ENCODE measurements around the gene EXOC3L1.

EXOC3L1 gene

DNA sequence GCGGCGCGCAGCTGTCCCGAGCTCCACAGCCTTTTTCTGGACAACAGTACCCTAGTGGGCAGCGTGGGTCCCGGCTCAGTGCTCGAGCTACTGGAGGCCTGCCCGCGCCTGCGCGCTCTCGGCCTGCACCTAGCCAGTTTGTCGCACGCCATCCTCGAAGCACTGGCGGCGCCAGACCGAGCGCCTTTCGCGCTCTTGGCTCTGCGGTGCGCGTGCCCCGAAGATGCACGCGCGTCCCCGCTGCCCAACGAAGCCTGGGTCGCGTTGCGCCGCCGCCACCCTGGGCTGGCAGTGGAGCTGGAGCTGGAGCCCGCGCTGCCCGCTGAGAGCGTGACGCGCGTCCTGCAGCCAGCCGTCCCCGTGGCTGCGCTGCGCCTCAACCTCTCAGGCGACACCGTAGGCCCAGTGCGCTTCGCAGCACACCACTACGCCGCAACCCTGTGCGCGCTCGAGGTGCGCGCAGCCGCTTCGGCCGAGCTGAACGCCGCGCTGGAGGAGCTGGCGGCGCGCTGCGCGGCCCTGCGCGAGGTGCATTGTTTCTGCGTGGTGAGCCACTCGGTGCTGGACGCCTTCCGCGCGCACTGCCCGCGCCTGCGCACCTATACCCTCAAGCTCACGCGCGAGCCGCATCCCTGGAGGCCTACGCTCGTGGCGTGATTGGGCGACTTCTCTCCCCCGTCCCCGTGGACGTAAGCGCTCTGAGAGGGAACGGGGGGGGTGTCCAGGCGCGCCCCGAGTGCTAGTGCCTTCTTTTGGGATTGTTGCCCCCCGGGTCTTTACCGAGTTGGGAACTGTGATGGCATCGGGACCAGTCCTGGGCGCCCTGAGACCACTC, 26.6 kb downstream of the EXOC3L1 start:
- TF ChIP-seq, protein P1, sequence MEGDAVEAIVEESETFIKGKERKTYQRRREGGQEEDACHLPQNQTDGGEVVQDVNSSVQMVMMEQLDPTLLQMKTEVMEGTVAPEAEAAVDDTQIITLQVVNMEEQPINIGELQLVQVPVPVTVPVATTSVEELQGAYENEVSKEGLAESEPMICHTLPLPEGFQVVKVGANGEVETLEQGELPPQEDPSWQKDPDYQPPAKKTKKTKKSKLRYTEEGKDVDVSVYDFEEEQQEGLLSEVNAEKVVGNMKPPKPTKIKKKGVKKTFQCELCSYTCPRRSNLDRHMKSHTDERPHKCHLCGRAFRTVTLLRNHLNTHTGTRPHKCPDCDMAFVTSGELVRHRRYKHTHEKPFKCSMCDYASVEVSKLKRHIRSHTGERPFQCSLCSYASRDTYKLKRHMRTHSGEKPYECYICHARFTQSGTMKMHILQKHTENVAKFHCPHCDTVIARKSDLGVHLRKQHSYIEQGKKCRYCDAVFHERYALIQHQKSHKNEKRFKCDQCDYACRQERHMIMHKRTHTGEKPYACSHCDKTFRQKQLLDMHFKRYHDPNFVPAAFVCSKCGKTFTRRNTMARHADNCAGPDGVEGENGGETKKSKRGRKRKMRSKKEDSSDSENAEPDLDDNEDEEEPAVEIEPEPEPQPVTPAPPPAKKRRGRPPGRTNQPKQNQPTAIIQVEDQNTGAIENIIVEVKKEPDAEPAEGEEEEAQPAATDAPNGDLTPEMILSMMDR (IDR thresholded peaks at IDR 0.05; ENCODE audit: low read depth, low read length) = no peak
- no peak for TF ChIP-seq MYC (IDR thresholded peaks at IDR 0.05; ENCODE audit: low read depth, low read length)
- no peak for TF ChIP-seq POLR2A (IDR thresholded peaks at IDR 0.05; ENCODE audit: extremely low read depth, insufficient read length)
- TF ChIP-seq, protein P2, sequence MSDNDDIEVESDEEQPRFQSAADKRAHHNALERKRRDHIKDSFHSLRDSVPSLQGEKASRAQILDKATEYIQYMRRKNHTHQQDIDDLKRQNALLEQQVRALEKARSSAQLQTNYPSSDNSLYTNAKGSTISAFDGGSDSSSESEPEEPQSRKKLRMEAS (IDR thresholded peaks at IDR 0.05; ENCODE audit: low read depth, low read length) = no peak
- H3K4me3 ChIP-seq (ENCODE audit: low read depth, low read length) = no peak overlapping the region
- DNase-seq (ENCODE audit: low read depth) = no peak

DNA sequence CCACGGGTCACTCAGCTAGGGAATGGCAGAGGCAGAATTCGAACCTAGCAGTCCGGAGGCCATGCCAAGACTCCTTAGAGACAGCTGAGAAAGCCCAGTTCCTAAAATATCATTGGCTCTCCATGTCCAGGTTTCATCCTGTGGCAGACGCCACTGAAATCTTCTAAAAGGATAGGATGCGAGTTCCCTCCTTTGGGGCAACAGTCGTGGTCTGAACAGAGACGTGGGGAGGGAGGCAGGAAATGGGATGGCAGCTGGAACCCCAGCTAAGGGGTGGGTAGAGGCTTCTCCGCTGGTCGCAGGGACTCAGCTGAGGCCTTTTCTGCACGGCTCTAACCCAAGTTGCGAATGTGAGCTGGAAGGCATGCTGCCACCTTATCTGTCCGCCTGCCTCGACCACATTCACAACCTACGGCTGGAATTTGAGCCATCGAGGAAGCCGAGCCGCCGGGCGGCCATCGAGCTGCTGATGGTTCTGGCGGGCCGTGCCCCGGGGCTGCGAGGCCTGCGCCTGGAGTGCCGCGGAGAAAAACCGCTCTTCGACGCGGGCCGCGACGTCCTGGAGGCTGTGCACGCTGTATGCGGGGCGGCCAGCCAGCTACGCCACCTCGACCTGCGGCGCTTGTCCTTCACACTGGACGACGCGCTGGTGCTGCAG, 27.3 kb downstream of the EXOC3L1 start:
- H3K4me3 ChIP-seq (ENCODE audit: low read depth, low read length) = no peak overlapping the region
- DNase-seq (ENCODE audit: low read depth) = no peak

DNA sequence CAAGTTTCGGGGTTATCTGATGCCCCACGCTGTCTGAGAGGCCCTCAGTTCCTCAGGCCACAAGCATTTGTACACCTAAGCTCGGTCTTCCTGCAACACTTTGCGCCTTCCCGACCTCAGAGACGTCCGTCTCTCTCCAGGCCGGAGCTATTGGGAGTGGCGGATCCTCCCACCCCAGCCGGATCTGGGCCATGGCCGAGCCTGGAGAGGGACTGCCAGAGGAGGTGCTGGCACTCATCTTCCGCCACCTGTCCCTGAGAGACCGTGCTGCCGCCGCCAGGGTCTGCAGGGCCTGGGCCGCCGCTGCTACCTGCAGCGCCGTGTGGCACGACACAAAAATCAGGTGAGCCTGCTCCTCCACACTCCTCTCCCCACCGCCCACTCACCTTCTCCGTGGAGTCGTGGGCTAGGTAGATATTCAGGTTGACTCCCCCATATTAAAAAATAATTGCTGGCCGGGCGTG, 28.3 kb downstream of the EXOC3L1 start:
- TF ChIP-seq MYC (IDR thresholded peaks at IDR 0.05; ENCODE audit: low read depth, low read length) = no peak
- TF ChIP-seq, protein P1 (IDR thresholded peaks at IDR 0.05; ENCODE audit: low read depth, low read length) = no peak
- TF ChIP-seq POLR2A (IDR thresholded peaks at IDR 0.05; ENCODE audit: extremely low read depth, insufficient read length) = no peak
- TF ChIP-seq, protein P2 (IDR thresholded peaks at IDR 0.05; ENCODE audit: low read depth, low read length) = no peak
- DNase-seq (ENCODE audit: low read depth) = no peak
- H3K4me3 ChIP-seq (ENCODE audit: low read depth, low read length) = no peak overlapping the region

More for the DNA sequence above, 27.3 kb downstream of the EXOC3L1 start:
- TF ChIP-seq, protein P2 (IDR thresholded peaks at IDR 0.05; ENCODE audit: low read depth, low read length) = no peak
- TF ChIP-seq, protein P1 (IDR thresholded peaks at IDR 0.05; ENCODE audit: low read depth, low read length) = no peak
- TF ChIP-seq MYC (IDR thresholded peaks at IDR 0.05; ENCODE audit: low read depth, low read length) (no peak), POLR2A (IDR thresholded peaks at IDR 0.05; ENCODE audit: extremely low read depth, insufficient read length) (no peak)

DNA sequence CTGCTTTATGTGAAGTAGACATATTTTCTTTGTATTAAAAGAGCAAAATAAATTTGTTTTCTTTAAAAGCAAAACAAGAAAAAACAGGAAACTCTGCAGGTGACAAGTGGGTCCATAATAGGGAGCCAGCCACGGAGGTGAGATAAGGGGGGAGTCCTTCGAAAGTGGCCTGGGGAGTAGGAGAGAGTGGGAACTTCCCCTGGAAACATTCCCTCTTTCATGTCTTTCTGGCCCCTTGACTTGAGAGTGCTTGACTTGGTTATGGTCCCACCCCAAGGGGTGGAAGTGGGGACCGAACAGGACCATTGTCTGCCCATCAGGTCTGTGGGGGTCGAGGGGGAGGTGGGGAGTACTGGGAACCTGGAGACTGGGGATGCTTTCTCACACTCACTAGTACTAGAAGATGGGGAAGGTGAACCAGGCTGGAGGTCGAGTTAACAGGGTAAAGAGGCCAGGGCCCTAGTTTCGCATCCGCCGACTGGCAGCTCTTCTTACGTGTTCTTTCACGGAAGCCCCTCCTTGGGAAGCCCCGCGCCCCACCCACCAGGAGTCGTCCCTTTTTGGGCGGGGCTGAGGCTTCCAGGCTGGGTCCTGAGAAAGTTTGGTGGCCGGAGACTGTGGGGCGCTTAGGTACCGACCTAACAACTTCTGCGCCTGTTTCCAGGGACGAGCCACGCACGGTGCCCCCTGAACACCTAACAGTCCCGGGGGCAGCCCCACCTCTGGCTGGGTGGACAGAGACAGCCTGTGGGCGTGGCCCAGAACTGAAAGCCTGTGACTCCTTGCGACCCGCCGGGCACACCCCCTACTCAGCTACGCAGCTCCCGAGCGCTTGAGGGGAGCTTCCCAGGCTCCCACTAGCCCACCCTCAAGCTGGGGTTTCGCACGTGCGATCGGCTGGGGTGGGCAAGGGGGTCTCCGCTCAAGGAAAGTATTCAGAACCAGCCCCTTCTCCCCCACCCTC, 31.0 kb downstream of the EXOC3L1 start:
- TF ChIP-seq POLR2A (IDR thresholded peaks at IDR 0.05; ENCODE audit: extremely low read depth, insufficient read length) (no peak), MYC (IDR thresholded peaks at IDR 0.05; ENCODE audit: low read depth, low read length) (no peak)
- TF ChIP-seq, protein P2 (IDR thresholded peaks at IDR 0.05; ENCODE audit: low read depth, low read length) = no peak
- TF ChIP-seq, protein P1 (IDR thresholded peaks at IDR 0.05; ENCODE audit: low read depth, low read length) = no peak
- no peak for DNase-seq (ENCODE audit: low read depth)
- H3K4me3 ChIP-seq (ENCODE audit: low read depth, low read length) = peak overlapping the region; percentile 75

Measured in NB4 (cell line).